Suppressor macrophage treated with lipopolysaccharide for 4 hours (primary cell): ENCODE data around the gene CUL3.

Experiments used
- DNase-seq: peaks from one replicate; pipeline ENCODE4 v3.0.0-alpha.2; 2020

CUL3 gene

DNA sequence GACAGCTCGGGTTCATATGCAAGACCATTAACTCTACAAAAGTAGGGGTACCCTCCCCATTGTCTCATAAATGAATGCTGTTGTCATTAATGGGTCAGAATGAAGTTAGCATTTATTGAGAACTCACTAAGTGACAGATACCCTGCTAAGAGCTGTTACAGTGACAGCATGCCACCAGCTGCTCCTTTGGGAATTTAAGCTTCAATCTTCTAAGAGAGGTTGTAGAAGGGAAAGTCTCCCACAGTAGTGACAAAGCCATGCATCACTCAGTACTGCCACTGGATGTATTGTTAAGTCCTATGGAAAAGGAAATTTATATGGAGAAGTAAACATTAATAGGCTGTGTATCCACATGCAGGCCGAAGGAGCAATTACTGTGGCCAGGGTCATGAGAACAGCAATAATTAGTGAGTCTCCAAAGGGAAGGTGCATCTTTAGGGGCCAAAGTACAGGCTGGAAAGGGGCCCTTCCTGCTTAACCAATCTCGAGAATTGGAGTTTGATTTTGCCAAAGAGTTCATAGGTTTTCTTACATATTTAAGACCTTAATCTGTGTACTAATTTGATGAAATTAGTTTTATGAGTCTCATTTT lies 118.8 kb downstream of the CUL3 start:
- DNase-seq, result no peak

DNA sequence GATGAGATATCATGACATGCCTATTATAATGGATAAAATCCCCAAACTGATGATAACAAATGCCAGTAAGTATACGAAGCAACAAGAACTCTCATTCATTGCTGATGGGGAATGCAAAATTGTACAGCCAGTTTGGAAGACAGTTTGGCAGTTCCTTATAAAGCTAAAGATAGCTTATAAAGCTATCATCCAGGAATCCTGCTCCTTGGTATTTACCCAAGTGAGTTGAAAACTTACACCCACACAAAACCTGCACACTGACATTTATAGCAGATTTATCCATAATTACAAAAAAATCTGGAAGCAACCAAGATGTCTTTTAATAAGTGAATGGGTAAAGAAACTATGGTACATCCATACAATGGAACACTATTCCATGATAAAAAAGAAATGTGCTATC lies 123.8 kb downstream of the CUL3 start:
- DNase-seq, result no peak

DNA sequence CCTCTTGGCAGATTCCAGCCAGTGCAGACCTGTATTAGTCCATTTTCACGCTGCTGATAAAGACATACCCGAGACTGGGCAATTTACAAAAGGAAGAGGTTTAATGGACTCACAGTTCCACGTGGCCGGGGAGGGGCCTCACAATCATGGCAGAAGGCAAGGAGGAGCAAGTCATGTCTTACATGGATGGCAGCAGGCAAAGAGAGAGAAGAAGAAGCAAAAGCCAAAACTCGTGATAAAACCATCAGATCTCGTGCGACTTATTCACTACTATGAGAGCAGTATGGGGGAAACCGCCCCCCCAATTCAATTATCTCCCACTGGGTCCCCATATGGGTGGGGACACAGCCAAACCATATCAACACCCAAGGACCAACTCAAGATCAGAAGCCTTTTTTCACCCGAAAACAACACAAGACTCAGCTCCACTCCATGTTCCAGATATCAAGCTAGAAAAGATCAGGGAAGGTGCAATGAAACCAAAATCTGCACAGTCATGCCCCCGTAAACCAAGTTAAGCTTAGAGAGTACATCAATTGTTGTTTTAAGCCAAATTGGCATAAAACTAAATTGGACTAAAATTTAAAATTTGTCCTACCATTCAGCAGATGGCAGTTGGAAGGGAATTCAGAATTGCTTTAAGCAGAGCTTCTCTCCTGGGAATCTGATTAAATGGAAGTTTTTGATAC lies 127.6 kb downstream of the CUL3 start:
- no peak for DNase-seq

DNA sequence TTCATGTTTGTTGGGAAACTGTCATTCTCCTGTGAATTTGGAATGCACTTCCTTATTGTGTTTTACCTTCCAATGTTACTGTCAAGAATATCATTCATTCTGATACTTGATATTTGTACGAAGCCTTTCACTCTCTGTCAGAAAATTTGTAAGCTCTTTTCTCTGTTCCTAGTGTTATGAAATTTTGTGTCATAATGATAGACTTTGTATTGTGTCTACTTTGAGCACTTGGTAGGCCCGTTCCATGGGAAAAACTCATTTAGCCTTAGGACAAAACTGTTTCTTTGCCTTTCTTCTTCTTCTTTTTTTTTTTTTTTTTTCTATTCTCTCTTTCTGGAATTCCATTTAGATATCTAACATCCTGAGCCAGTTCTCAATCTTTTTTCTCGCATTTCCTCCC lies 131.3 kb downstream of the CUL3 start:
- no peak for DNase-seq

DNA sequence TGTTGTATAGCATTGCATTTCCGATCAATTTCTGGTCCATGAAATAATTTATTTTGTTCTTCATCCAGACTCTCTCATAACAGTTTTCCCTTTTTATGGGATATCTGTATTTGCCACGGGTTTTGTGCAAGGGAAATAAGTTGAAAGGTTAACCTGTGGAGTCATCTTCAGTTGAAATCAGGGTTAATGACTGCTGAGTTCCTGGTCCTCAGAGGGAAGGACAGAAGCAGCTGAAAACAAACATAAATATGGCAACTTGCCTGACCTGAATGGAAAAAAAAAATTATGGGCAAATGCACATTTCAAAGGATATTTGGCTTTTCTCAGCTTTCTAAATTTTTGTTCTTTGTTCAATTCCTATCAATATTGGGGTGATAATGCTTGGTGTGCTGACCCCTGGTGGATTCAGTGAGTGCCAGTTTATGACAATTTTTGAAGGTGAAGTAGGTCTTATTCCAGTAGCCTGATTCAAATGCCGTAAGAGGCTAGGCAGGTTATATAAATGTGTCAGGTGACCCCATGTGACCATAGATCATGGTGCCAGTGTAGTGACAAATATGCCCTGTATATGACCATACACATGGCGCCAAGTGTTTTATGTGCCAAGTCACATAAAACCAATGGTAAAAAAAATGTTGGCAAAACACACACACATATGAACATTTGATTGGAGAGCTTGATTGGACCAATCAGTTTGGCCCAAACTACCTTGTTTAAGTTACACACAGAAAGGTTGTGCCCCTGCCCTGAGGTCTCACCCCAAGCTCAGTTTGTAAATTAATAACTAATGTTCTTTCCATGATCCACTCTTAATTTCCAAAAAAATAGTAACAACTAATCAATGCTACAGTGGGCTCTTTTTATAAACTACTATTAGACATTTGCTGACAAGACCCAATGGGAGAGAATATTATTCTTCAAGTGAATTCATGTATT lies 135.7 kb downstream of the CUL3 start:
- peak; percentile 33 for DNase-seq

DNA sequence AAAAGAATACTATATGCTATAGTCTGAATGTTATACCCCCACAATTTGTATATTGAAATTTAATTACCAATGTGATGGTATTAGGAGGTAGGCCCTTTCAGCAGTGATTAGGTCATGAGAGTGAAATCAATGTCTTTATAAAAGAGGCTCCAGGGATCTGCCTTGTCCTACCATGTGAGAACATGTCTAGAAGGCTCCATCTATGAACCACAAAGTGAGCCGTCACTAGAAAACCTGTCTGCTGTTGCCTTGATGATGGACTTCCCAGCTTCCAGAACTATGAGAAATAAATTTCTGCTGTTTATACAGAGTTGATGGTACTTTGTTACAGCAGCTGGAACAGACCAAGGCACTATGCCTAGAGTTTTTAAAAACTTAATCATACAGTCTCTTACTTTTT lies 136.9 kb downstream of the CUL3 start:
- DNase-seq, result no peak

DNA sequence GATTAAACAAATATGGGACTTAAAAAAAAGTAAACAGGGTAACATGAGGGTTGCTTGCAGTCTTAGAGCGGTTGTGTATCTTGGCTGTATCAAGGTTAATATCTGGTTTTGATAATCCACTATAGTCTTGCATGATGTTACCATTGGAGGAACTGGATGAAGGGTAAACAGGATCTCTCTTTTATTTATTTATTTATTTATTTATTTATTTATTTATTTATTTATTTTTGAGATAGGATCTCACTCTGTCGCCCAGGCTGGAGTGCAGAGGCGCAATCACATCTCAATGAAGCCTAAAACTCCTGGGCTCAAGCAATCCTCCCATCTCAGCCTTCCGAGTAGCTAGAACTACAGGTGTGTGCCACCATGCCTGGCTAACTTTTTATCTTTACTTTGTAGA lies 140.4 kb downstream of the CUL3 start:
- no peak for DNase-seq

DNA sequence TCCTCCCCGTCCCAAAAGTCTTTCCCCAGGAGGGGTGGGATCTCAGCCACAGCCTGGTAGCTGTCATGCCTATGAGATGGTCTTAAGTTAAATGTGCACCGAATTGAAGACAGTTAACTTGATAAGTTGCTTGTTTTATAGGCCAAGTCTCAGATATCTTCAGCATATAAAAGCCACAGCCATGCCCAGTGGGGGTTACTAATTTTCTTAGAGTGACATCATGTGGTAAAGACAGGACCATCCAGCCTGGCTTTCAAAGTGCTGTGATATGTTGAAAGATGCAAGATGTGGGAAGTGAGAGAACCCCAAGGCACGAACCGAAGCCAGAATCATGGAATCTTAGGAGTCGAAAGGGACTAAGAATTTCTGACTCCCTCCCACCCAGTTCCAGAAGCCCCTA lies 141.1 kb downstream of the CUL3 start:
- DNase-seq, result no peak

DNA sequence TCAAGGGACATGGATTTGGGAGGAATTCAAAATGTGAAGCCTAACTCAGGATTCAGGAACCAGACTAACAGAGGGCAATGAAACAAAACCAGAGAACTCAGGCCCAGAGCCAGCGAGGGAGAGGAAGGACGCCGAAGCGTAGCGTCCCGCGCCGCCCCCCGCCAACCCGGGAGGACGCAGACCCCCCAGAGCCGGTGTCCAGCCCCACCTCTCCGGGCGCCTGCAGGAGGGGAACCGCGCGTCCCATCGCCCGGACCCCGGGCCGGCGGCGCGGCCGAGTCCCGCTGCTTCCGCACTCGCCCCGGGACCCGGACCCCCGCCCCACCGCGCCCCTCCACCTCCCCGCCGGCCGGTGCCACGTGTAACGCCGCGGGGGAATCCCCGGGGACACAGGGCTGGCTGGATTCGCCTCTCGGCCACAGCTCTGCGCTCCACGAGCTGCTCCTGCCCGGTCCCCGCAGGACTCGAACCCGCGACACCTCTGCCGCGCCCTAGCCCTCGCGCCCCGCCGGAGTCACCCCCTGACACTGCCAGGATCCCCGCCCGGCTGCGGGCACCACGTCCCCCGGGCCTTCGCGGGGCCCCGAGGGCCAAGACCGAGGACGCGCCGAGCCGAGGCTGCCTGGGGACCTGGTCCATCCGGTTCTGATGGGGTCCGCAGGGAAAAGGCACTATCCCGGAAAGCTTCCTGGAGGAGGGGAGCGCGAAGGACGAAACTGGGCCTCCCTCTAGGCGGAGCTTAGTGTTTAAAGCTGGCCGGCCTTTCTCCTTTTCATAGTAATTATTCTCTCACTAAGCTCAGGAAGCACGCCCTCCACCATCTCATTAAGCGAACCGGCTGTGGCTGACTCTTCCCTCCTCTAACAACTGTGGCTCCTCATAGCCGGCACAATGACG lies 142.8 kb downstream of the CUL3 start:
- peak; percentile 14 for DNase-seq

DNA sequence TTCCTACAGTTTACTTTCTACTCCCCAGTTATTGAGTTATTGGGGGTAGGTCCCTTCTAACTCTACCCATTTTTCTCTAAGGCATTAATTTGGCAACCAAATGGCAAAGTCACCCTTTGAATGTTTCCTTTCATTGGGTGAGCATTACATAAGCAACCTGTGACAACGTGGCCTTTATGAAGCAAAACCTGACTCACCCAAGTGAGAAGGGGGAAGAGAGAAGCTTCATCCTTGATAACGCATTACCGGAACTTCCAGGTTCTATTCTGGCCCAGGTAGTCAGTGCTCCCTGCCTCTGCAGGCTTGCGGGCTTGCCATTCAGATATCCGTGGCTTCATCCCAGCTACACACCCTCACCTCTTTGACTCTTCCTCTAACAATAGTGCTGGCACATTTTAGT lies 144.2 kb downstream of the CUL3 start:
- peak; percentile 18 for DNase-seq

DNA sequence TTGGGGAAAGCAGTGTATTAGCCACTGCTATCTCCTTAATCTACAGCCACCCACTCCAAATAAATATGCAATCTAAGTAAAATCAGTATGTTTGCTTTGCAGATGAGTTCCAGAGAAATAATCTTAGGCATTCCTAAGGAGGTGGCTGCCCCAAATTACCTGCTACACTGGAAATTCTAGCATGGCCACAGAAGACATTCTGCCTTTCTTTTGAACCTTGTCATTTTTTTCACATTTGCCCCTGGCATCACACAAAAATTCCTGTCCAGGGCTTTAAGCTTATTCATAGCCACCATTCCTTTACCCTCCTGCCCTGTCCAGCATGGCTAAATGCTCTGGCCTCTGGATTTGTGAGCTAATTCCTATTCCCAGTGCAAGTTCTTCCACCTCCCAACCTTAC lies 146.4 kb downstream of the CUL3 start:
- DNase-seq, result no peak

DNA sequence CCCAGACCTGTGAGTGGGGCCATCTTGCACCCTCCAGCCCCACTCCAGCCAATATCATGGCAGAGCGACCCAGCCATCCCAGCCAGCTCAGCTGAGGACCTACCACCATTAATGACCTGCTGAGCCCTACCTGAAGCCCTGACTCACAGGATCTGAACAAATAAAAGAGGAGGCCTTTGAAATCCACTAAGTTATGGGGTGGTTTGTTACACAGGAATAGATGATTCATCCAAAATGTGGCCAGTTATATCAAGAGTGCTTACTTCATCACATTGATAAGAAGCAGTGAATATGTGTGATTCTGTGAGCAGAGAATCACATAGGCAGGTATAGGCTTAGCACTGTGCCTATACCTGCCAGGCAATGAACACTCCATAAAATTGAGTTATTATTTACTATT lies 148.5 kb downstream of the CUL3 start:
- no peak for DNase-seq

DNA sequence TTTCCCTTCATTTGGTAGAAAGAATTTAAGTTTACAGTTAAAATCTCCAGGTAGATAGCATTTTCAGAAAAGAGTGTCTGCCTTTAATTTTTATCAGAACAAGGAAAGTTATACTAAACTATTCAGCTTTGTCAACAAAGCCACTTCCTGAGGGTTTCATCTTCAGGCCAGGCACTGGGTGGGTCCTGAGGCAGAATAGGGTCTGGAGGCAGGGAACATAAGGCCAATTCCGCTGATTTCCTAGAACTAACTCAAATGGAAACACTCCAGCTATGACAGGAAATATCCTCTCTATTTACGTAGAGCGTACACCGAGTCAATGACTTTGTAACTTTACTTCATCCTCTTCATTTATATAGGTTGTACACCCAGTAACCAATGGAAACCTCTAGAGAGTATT lies 150.5 kb downstream of the CUL3 start:
- no peak for DNase-seq

DNA sequence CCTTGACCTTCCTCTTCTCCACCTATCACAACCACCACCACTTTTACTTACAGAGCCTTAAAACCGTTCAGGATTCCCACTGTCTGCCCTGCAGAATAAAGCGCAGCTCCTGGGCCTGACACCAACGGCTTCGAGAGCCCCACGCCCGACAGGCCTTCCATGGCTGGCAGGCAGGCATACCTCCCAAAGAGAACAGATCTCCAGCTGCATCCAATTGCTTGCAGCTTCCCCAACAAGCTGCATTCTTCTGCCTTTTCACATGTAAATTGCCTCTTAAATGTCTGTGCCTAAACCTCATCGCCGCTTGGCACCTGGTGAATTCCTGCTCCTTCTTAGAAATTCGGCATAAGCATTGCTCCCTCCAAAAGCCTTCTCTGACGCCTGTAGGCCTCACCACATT lies 151.7 kb downstream of the CUL3 start:
- no peak for DNase-seq

DNA sequence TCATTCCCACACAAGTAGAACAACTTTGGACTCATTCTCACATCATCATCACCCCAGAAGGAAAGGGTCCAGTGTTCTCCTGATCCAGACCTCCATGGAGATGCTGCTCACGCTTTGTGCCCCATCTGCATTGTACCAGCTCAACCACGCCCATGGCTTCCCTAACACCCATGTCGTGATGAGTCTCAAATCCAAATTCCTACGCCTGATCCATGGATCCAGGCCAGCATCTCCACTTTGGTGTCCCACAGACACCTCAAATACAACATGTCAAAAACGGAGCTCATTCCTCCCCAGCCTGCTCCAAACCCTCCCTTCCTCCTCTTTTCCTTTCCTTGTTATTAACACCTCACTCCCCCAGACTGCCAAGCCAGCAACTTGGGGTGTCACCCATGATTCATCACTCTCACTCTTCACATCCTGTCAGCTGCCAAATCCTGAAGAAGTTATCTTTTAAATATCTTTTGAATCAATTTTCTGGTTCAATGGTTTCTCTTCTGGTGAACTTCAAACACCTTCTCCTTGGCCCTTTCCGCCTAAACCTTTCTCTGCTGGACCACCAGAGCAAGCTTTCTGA lies 153.1 kb downstream of the CUL3 start:
- no peak for DNase-seq

DNA sequence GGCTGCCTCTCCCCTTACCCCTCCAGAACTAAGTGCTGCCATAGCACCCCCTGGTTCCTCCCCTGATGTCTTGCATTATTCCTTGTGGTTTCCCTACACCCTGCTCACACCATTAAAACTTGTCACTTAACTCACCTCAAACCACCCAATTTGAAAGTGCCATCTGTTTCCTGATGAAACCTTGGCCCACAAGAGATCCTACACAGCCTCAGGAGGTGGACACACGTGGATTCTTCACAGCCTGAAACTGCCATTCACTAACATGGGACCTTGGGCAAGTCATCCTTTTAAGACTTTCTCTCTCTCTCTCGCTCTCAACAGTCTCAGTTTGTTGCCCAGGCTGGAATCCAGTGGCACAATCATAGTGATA lies 155.7 kb downstream of the CUL3 start:
- DNase-seq, result no peak

DNA sequence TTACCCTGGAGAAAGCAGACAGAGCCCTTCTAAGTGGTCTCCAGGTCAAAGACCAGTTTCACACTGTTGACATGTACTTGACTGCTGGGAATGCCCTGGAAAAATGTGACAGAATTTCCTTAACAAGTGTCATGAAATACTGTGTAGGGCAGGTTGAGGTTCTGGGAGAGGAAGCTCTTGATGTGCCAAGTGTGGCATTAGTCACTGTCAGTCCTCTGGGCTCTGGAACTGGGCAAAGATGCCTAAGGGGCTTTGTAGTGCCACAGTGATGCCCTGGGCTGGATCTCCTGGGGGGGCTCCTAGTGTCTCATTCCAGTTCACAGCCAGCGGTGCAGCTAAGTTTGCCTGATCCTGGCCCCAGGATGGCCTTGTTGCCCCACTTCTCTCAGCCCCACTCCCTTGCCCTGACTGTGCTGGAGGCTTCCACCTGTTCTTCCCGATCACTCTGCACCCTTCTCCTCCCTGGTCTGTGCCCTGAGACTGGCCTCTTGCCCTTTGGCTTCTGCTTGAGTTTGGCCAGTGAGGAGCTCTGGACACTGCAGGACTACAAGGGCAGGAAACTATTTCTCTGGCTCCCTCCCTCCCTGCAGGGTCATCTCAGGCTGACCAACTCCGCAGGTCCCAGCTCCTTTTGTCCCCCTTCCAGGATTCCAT lies 156.2 kb downstream of the CUL3 start:
- peak; percentile 8 for DNase-seq

DNA sequence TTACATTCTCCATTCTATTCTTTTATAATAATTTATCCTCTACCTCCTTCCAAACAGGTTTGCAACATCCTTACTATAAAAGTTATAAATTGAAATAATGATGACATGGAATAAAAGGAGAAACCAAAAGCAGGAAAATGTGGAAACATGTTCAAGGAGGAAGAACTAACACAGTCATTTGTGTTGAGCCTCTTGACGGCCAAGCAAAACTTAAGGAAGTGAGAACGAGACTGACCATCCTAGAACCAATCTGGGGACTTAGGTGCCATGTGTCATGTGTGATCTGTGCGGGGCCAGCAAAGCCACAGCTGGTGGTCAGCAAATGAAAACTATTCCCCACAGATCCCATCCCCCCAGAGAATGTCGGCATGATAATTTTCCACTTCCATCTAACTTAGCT lies 157.7 kb downstream of the CUL3 start:
- DNase-seq, result peak; percentile 56

DNA sequence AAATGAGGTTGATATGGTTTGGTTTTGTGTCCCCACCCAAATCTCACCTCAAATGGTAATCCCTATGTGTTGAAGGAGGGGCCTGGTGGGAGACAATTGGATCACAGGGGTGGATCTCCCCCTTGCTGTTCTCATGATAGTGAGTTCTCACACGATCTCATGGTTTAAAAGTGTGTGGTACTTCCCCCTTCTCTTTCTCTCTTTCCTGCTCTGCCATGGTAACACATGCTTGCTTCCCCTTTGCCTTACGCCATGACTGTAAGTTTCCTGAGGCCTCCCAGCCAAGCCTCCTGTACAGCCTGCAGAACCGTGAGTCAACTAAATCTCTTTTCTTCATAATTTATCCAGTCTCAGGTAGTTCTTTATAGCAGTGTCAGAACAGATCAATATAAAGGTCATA lies 158.5 kb downstream of the CUL3 start:
- peak; percentile 16 for DNase-seq

DNA sequence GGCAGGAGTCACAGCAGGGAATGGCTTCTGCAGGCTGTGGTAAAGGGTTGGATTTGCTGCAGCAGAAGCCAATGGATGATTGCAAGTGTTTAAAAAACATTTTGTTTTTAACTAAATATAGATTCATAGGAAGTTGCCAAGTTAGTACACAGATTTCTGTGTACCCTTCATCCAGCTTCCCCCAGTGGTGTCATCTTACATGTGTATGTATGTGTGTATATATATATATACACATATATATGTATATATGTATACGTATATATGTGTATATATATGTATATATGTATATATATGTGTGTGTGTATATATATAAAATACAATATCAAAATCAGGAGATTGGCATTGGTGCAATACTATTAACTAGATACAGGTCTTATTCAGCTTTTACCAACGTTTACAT lies 164.1 kb downstream of the CUL3 start:
- no peak for DNase-seq
